ENCODE measurements around the gene WNT9A.

The WNT9A gene

DNA sequence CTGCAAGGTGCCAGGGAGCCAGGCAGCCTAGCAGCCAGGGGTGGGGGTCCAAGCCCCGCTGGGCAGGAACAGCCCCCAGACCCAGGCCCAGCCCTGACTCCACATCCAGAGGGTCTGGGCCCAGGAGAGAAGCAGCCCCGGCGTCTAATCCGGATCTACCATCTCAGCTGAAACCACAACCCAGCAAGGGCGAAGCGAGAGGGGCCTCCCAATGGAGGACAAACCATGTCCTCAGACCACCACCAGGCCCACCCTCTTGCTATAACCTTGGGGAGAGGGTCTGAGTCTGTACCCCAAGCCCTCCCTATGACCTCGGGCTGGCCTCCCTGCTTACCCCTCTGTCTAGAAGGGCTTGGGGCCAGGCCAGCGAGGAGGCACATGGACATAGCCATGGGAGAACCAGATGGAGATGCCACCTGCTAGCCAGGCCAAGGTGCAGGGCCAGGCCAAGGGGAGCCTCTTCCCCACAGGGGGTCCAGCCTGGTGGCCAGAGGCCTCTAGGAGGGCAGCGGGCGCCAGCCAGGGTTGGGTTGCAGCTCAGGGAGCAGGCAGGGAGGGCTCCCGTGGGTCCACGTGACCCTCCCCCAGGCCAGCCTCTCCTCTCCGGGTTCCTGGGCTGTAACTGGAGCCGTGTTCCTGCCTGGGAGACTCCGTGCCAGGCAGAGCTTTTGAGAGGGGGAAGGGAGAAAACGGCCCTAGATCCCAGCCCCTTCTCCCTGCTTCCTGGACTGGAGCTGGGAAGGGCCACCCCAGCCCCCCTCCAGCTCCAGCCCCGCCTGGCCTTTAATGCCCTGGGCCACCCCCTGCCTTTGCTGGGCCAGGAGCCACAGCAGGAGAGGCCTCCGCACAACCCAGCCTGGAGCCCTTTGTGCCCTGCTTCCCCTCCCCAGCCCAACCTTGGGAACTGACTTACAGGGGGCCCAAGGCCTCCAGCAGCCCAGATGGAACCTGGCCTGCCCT, 2.5 kb downstream of the WNT9A start:
- H3K36me3 ChIP-seq (ENCODE audit: insufficient read depth, insufficient read length, low read length): peaks cover 32% of the 10 kb centered on the region
- peaks cover 42% of the 10 kb centered on the region for H3K4me1 ChIP-seq (ENCODE audit: insufficient read depth, insufficient read length)
- peaks cover 14% of the 10 kb centered on the region for H3K27me3 ChIP-seq (ENCODE audit: insufficient read depth, insufficient read length)
- TF ChIP-seq YY1 (IDR thresholded peaks at IDR 0.05; ENCODE audit: insufficient read depth, insufficient read length): no peak
- TF ChIP-seq ZNF274 (IDR thresholded peaks at IDR 0.05; ENCODE audit: low read depth, low read length): no peak
- no peak for TF ChIP-seq SUZ12 (IDR thresholded peaks at IDR 0.05; ENCODE audit: extremely low read depth, insufficient read depth, insufficient read length)
- H3K4me3 ChIP-seq (ENCODE audit: insufficient read length, low read depth): no peak overlapping the region
- no peak for DNase-seq (ENCODE audit: low read depth, low spot score)
- no peaks in the 10 kb centered on the region for H3K9me3 ChIP-seq (ENCODE audit: insufficient read depth, low read length)
- H3K9ac ChIP-seq (ENCODE audit: insufficient read length, low read depth): peak overlapping the region; percentile 89

DNA sequence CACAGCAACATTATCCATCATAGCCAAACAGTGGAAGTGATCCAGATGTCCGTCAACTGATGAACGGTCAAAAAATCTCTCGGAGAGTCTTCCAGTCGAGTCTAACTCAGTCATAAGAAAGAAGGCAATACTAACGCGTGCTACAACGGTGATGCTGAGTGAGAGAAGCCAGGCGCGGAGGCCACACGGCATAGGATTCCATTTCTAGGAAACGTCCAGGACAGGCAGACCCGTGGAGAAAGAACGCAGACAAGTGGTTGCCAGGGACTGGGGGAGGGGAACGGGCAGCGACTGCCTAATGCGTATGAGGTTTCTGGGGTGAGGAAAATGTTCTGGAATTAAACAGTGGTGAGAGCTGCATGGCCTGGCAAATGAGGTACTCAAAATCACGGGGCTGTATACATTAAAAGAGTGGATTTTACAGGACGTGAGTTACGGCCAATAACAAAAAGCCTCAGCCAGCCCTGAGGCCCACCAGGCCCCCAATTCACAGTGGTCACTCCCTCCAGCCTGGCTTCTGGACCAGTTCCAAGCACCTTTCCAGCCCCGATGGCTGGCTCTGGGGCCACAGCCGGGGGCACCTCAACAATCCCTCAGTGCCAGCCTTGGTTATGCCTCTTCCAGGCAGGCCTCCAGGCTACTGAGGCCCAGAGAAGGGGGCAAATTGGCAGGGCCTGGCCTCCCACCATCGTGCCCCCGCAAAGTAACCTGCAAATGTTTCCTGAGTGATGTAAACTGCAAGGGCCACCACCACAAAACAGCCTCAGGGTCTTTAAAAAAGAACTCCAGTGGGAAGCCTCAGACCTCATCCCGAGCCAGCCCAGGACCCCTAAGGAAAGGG, 3.4 kb downstream of the WNT9A start:
- H3K36me3 ChIP-seq (ENCODE audit: insufficient read depth, insufficient read length, low read length): peaks cover 35% of the 10 kb centered on the region
- no peak for DNase-seq (ENCODE audit: low read depth, low spot score)
- H3K27me3 ChIP-seq (ENCODE audit: insufficient read depth, insufficient read length): peaks cover 11% of the 10 kb centered on the region
- H3K4me1 ChIP-seq (ENCODE audit: insufficient read depth, insufficient read length): peaks cover 44% of the 10 kb centered on the region
- TF ChIP-seq YY1 (IDR thresholded peaks at IDR 0.05; ENCODE audit: insufficient read depth, insufficient read length) (no peak), SUZ12 (IDR thresholded peaks at IDR 0.05; ENCODE audit: extremely low read depth, insufficient read depth, insufficient read length) (no peak), ZNF274 (IDR thresholded peaks at IDR 0.05; ENCODE audit: low read depth, low read length) (no peak)
- no peaks in the 10 kb centered on the region for H3K9me3 ChIP-seq (ENCODE audit: insufficient read depth, low read length)
- H3K4me3 ChIP-seq (ENCODE audit: insufficient read length, low read depth): no peak overlapping the region
- H3K9ac ChIP-seq (ENCODE audit: insufficient read length, low read depth): peak overlapping the region; percentile 89

DNA sequence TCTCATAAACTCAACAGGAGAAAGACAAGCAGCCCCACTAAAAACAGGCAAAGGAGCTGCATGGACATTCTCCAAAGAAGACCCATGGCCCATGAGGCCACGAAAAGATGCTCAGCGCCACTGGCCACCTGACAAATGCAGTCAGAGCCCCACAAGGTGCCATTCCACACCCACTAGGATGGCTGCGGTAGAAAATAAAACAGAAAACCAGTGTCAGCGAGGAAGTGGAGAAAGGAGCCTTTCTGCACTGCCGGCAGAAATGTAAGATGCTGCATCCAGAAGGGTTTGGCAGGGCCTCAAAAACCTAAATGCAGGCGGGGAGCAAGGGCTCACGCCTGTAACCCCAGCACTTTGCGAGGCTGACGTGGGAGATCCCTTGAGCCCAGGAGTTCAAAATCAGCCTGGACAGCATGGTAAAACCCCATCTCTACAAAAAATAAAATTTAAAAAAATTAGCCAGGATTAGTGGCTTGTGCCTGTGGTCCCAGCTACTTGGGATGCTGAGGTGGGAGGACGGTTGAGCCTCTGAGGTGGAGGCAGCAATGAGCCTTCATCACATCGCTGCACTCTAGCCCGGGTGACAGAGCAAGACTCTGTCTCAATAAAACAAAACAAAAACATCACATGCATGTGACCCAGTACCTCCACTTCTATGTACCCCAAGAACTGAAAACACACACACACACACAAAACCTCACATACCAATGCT, 4.2 kb downstream of the WNT9A start:
- no peak for DNase-seq (ENCODE audit: low read depth, low spot score)
- TF ChIP-seq SUZ12 (IDR thresholded peaks at IDR 0.05; ENCODE audit: extremely low read depth, insufficient read depth, insufficient read length): no peak
- no peak for TF ChIP-seq YY1 (IDR thresholded peaks at IDR 0.05; ENCODE audit: insufficient read depth, insufficient read length)
- TF ChIP-seq ZNF274 (IDR thresholded peaks at IDR 0.05; ENCODE audit: low read depth, low read length): no peak
- Histone ChIP-seq H3K9ac (ENCODE audit: insufficient read length, low read depth) (no peak overlapping the region), H3K4me1 (ENCODE audit: insufficient read depth, insufficient read length) (peaks cover 37% of the 10 kb centered on the region), H3K27me3 (ENCODE audit: insufficient read depth, insufficient read length) (peaks cover 4% of the 10 kb centered on the region), H3K4me3 (ENCODE audit: insufficient read length, low read depth) (no peak overlapping the region), H3K36me3 (ENCODE audit: insufficient read depth, insufficient read length, low read length) (peaks cover 40% of the 10 kb centered on the region), H3K9me3 (ENCODE audit: insufficient read depth, low read length) (no peaks in the 10 kb centered on the region)

DNA sequence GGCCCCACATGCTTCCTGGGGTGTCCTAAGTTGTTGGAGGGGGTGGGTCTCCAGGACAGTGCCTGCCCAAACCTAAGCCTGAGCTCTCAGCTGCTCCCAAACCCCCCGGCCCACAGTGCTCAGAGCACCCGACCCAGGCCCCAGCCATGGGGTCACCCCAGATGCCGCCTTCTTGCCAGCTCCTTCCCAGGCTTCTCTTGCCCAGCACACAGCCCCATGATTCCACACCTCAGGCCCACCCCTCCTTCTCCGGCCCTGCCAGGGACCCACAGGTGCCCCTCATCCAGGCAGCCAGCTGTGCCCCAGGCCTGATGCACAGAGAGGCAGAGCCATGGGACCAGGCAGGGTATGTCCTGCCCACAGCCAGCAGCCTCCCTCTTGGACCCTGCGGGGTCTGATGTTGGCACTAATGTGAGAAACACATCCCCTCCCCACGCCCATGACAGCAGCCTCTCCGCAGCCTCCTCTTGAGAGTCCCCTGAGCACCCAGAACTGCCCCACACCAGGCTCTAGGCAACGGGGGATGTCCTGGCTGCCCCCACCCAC, 4.9 kb downstream of the WNT9A start:
- Histone ChIP-seq H3K27me3 (ENCODE audit: insufficient read depth, insufficient read length) (no peaks in the 10 kb centered on the region), H3K9me3 (ENCODE audit: insufficient read depth, low read length) (no peaks in the 10 kb centered on the region), H3K4me1 (ENCODE audit: insufficient read depth, insufficient read length) (peaks cover 37% of the 10 kb centered on the region), H3K9ac (ENCODE audit: insufficient read length, low read depth) (peak overlapping the region; percentile 11), H3K36me3 (ENCODE audit: insufficient read depth, insufficient read length, low read length) (peaks cover 41% of the 10 kb centered on the region), H3K4me3 (ENCODE audit: insufficient read length, low read depth) (no peak overlapping the region)
- no peak for TF ChIP-seq YY1 (IDR thresholded peaks at IDR 0.05; ENCODE audit: insufficient read depth, insufficient read length)
- TF ChIP-seq SUZ12 (IDR thresholded peaks at IDR 0.05; ENCODE audit: extremely low read depth, insufficient read depth, insufficient read length): no peak
- no peak for TF ChIP-seq ZNF274 (IDR thresholded peaks at IDR 0.05; ENCODE audit: low read depth, low read length)
- DNase-seq (ENCODE audit: low read depth, low spot score): no peak

DNA sequence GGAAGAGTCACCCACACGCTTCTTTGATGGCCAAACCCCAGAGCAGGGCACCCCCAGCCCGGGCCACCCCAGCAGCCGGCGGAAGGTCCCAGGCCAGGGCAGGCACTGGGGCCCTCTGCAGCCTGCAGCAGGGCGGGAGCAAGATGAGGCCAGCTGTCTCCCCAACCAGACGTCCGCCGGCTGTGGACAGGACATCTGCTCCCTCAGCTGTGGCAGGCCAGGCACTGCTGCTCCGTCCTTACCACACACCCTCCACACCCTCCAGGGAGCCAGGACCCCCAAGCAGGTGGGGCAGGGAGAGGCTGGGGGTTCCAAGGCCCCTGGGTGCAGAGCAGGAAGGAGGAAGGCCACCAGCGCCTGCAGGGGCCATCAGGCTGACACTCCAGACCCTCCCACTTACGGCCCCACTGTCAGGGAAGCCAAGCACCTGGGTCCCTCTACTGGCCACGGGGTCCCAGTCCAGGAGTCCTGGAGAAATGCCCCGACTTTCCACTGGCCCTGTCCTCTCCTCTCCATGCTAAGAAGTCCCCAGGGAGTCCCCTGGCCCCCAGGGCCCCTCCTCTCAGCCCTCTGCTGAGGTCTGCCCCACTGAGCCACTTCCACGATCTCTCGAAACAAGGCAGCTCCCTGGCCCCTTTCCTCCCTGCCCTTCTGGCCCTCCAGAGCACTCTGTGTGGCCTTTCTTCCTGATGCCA, 5.6 kb downstream of the WNT9A start:
- no peaks in the 10 kb centered on the region for H3K27me3 ChIP-seq (ENCODE audit: insufficient read depth, insufficient read length)
- H3K4me3 ChIP-seq (ENCODE audit: insufficient read length, low read depth): no peak overlapping the region
- DNase-seq (ENCODE audit: low read depth, low spot score): no peak
- peak overlapping the region; percentile 11 for H3K9ac ChIP-seq (ENCODE audit: insufficient read length, low read depth)
- H3K36me3 ChIP-seq (ENCODE audit: insufficient read depth, insufficient read length, low read length): peaks cover 48% of the 10 kb centered on the region
- TF ChIP-seq ZNF274 (IDR thresholded peaks at IDR 0.05; ENCODE audit: low read depth, low read length) (no peak), SUZ12 (IDR thresholded peaks at IDR 0.05; ENCODE audit: extremely low read depth, insufficient read depth, insufficient read length) (no peak), YY1 (IDR thresholded peaks at IDR 0.05; ENCODE audit: insufficient read depth, insufficient read length) (no peak)
- peaks cover 37% of the 10 kb centered on the region for H3K4me1 ChIP-seq (ENCODE audit: insufficient read depth, insufficient read length)
- peaks cover 3% of the 10 kb centered on the region; the same call in 1 of the 2 replicates for H3K9me3 ChIP-seq (ENCODE audit: insufficient read depth, low read length)

DNA sequence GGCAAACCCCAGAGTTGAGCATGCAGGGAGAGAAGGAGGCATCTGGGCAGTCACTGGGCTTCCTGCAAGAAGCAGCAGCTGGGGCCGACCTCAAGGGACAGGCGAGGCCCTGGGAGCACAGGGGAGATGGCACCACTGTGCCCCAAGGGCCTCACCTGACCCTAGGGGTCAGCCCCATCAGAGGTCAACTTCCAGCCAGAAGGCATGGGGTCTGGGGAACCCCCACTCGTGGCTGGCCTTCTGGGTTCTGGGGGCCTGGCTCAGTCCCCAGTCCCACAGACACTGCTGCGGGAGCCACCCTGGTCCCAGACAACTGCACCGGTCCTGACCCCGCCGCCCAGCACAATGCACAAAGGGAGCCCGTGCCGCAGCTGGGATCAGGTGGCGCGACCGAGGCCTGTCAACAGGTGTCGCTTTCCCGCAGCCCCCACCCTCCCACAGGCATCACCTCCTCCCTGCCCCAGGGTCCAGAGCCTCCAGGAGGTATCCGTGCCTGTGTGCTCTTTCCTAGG, 6.2 kb downstream of the WNT9A start:
- H3K9ac ChIP-seq (ENCODE audit: insufficient read length, low read depth): no peak overlapping the region
- peaks cover 6% of the 10 kb centered on the region; the same call in 1 of the 2 replicates for H3K9me3 ChIP-seq (ENCODE audit: insufficient read depth, low read length)
- no peaks in the 10 kb centered on the region for H3K27me3 ChIP-seq (ENCODE audit: insufficient read depth, insufficient read length)
- no peak overlapping the region for H3K4me3 ChIP-seq (ENCODE audit: insufficient read length, low read depth)
- H3K36me3 ChIP-seq (ENCODE audit: insufficient read depth, insufficient read length, low read length): peaks cover 54% of the 10 kb centered on the region
- H3K4me1 ChIP-seq (ENCODE audit: insufficient read depth, insufficient read length): peaks cover 37% of the 10 kb centered on the region
- DNase-seq (ENCODE audit: low read depth, low spot score): no peak
- no peak for TF ChIP-seq YY1 (IDR thresholded peaks at IDR 0.05; ENCODE audit: insufficient read depth, insufficient read length)
- no peak for TF ChIP-seq ZNF274 (IDR thresholded peaks at IDR 0.05; ENCODE audit: low read depth, low read length)
- TF ChIP-seq SUZ12 (IDR thresholded peaks at IDR 0.05; ENCODE audit: extremely low read depth, insufficient read depth, insufficient read length): no peak

Measured in NT2/D1 (cell line).